ENCODE measurements around the gene PSAP. TPM values are rescaled to one million over a fixed set of nuclear protein-coding genes. Genes with fewer than 3 reads are reported as not detected.
"Not testable (repeated sequence)": the region's sequence is repeated elsewhere in the genome, so short reads cannot be mapped to it uniquely, and the experiment has no call there.

PSAP gene
- total RNA-seq, 2 donors from 2014 or later = 488 to 516 TPM

DNA sequence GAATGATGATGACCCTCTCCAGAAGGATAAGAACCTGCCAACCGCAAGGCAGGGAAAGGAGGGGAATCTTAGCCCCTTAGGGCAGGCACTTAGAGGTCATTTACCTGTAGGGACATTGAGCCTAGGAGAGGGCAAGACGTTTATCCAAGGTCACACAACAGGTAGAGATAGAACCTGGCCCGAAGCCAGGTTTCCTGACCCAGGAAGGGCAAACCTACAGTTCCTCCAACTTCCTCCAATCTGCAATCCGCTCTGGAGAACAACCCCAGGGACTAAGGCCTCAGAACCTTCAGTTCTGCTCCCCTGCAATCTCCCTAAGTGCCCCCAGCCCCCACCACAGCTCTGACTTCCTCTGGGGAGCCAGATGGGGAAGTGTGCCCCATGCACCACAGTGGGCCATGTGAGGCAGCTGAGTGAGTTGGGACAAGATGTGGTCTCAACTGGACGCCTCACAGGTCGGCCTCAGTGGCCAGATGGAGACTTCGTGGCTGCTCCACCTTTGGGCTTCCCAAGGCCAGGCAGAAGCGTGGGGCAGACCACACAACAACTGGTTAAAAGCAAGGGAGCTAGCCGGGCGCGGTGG lies 1.4 kb upstream of the PSAP start:
- TF ChIP-seq, protein P1, sequence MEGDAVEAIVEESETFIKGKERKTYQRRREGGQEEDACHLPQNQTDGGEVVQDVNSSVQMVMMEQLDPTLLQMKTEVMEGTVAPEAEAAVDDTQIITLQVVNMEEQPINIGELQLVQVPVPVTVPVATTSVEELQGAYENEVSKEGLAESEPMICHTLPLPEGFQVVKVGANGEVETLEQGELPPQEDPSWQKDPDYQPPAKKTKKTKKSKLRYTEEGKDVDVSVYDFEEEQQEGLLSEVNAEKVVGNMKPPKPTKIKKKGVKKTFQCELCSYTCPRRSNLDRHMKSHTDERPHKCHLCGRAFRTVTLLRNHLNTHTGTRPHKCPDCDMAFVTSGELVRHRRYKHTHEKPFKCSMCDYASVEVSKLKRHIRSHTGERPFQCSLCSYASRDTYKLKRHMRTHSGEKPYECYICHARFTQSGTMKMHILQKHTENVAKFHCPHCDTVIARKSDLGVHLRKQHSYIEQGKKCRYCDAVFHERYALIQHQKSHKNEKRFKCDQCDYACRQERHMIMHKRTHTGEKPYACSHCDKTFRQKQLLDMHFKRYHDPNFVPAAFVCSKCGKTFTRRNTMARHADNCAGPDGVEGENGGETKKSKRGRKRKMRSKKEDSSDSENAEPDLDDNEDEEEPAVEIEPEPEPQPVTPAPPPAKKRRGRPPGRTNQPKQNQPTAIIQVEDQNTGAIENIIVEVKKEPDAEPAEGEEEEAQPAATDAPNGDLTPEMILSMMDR (IDR thresholded peaks at IDR 0.05) = no peak
- no peak for TF ChIP-seq POLR2A (IDR thresholded peaks at IDR 0.05)
- DNase-seq = peak in 1 of 4 donors; percentile 69
- H3K9me3 ChIP-seq = no peaks in the 10 kb centered on the region
- 80 to 82% methylated on average over 8 to 11 of the region's 11 CpGs for WGBS, 2 donors
- H3K4me1 ChIP-seq = peaks cover 30% of the 10 kb centered on the region
- intact Hi-C loops (cut with DNase I) = no loop called here
- H3K4me3 ChIP-seq = no peak overlapping the region
- peak overlapping the region in 1 of 4 donors; percentile 97 for H3K27ac ChIP-seq
- H3K27me3 ChIP-seq = no peaks in the 10 kb centered on the region
- no peaks in the 10 kb centered on the region for H3K36me3 ChIP-seq (replicated peaks in 1 of 2; ENCODE audit: insufficient read depth in 1 of 2, low read depth in 2 of 2)
- ATAC-seq = no peak

DNA sequence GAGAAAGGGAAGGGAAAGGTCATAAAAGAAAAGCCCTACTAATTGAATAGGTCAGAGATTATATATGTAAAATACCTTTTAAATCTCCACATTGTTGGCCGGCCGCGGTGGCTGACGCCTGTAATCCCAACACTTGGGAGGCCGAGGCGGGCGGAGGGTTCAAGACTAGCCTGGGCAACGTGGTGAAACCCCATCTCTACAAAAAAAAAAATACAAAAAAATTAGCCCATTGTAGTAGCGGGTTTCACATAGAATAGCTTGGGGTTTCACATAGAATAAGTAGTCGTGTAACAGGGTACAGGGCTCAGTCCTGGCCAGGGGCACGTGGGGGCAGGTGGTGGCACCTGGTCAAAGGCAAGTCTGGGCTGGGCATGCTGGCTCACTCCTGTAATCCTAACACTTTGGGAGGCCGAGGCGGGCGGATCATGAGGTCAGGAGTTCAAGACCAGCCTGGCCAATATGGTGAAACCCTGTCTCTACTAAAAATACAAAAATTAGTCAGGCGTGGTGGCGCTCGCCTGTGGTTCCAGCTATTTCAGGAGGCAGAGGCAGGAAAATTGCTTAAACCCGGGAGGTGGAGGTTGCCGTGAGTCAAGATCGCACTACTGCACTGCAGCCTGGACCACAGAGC lies 529 bp upstream of the PSAP start:
- H3K27me3 ChIP-seq; H3K36me3 ChIP-seq (replicated peaks in 1 of 2; ENCODE audit: insufficient read depth in 1 of 2, low read depth in 2 of 2); ATAC-seq; intact Hi-C loops (cut with DNase I); H3K9me3 ChIP-seq; DNase-seq: not testable (repeated sequence)
- 48 to 49% methylated on average over 19 to 20 of the region's 20 CpGs for WGBS, 2 donors
- peaks cover 39% of the 10 kb centered on the region for H3K4me1 ChIP-seq
- H3K4me3 ChIP-seq = peak overlapping the region in 1 of 2 donors; percentile 91
- peak overlapping the region in 3 of 4 donors; percentile 97 to 100 (median 98) for H3K27ac ChIP-seq

DNA sequence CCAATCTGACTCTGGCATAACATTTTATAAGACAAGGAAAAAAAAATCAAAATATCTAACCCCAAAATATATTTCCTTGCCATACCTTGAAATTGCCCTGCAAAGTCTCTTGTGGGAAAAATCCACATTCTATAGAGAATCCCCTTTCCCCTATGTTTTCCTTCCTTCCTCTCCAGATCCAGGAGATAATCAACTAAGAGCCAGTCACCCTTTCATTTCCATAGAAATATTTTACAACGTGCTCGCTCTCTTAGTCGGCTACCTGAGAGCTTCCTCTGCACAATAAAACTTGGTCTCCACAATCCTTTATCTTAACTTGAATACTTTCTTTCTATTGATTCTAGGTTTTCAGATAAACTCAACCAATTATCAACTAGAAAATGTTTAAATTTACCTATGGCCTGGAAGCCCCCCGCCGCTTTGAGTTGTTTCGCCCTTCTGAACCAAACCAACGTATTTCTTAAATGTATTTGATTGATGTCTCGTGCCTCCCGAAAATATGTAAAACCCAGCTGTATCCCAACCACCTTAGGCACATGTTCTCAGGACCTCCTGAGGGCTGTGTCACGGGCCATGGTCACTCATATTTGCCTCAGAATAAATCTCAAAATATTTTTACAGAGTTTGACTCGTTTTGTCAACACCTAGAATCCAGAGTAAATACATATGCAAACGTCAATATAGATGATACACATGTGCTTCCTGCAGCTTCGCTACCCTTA lies 869 bp downstream of the PSAP start:
- no peaks in the 10 kb centered on the region for H3K36me3 ChIP-seq (replicated peaks in 1 of 2; ENCODE audit: insufficient read depth in 1 of 2, low read depth in 2 of 2)
- H3K9me3 ChIP-seq = no peaks in the 10 kb centered on the region
- intact Hi-C loops (cut with DNase I) = no loop called here
- no peaks in the 10 kb centered on the region for H3K27me3 ChIP-seq
- peaks cover 53% of the 10 kb centered on the region for H3K4me1 ChIP-seq
- H3K27ac ChIP-seq = peak overlapping the region; percentile 97 to 100 (median 98)
- WGBS, 2 donors = 1% methylated on average over 13 of the region's 13 CpGs
- TF ChIP-seq POLR2A (IDR thresholded peaks at IDR 0.05) = no peak
- TF ChIP-seq, protein P1 (IDR thresholded peaks at IDR 0.05) = no peak
- peak overlapping the region; percentile 91 to 96 for H3K4me3 ChIP-seq
- DNase-seq = no peak
- ATAC-seq = no peak

DNA sequence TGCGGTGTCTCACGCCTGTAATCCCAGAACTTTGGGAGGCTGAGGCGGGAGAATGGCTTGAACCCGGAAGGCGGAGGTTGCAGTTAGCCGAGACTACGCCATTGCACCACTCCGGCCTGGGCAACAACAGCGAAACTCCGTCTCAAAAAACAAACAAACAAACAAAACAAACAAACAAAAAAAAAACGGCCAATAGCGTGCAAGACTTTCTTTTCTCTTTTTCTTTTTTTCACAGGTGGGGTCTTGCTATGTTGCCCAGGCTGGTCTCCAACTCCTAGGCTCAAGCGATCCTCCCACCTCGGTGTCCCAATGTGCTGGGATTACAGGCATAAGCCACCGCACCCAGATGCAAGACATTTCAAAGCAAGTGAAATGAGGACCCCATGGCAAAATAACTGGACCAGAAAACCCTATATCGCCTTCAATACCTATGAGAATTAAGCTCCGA lies 1.6 kb downstream of the PSAP start:
- Histone ChIP-seq H3K27ac (peak overlapping the region in 2 of 4 donors; percentile 3 to 97), H3K36me3 (replicated peaks in 1 of 2; ENCODE audit: insufficient read depth in 1 of 2, low read depth in 2 of 2) (no peaks in the 10 kb centered on the region), H3K9me3 (no peaks in the 10 kb centered on the region), H3K4me1 (peaks cover 55% of the 10 kb centered on the region), H3K27me3 (no peaks in the 10 kb centered on the region), H3K4me3 (no peak overlapping the region)
- no peak for TF ChIP-seq POLR2A (IDR thresholded peaks at IDR 0.05)
- TF ChIP-seq, protein P1 (IDR thresholded peaks at IDR 0.05) = no peak
- ATAC-seq (no peak), DNase-seq (no peak)
- intact Hi-C loops (cut with DNase I) = no loop called here
- WGBS, 2 donors = 81% methylated on average over 17 of the region's 17 CpGs

Measured in body of pancreas (tissue), 4 donors.